ENCODE measurements around the gene SPPL2B.

GRCh38 chr19:2319551-2319950, 8.9 kb upstream of the SPPL2B start:
- TF ChIP-seq CTCF (IDR thresholded peaks at IDR 0.05; ENCODE audit: low read depth, low read length, missing input control) (no peak), MAX (IDR thresholded peaks at IDR 0.05) (no peak), JUND (IDR thresholded peaks at IDR 0.05) (no peak), EGR1 (IDR thresholded peaks at IDR 0.05; ENCODE audit: low read depth in 2 of 2) (no peak), RAD21 (IDR thresholded peaks at IDR 0.05) (no peak), REST (IDR thresholded peaks at IDR 0.05) (no peak), GABPA (IDR thresholded peaks at IDR 0.05 in 1 of 2, conservative IDR thresholded peaks at IDR 0.05 in 1 of 2) (no peak)

All from liver (tissue), 3 donors.